Neuronal stem cell (in vitro differentiated cells): Measurements from ENCODE around the gene RECQL5.

Experiments used
- DNase-seq: peaks from one replicate; pipeline ENCODE4 v3.0.0-alpha.2; 2013; ENCODE audit warnings: low spot score
- H2AFZ ChIP-seq: one replicate; pipeline ENCODE4 v1.6.1; 2013; ENCODE audit warnings: mild to moderate bottlenecking, low read length, inconsistent platforms
- H2AK5ac ChIP-seq: 2 replicates; pipeline ENCODE4 v1.6.1; 2013; ENCODE audit warnings: low read depth, mild to moderate bottlenecking, inconsistent platforms, low read length, moderate library complexity, mixed read lengths
- H2BK120ac ChIP-seq: 2 replicates; pipeline ENCODE4 v1.6.1; 2013; ENCODE audit warnings: low read depth, mild to moderate bottlenecking, inconsistent platforms, low read length, moderate library complexity, mixed read lengths
- H2BK12ac ChIP-seq: one replicate; pipeline ENCODE4 v1.6.1; 2013; ENCODE audit warnings: low read length, inconsistent platforms
- H2BK15ac ChIP-seq: 2 replicates; pipeline ENCODE4 v1.6.1; 2013; ENCODE audit warnings: mild to moderate bottlenecking, low read length, inconsistent platforms, mixed read lengths
- H2BK5ac ChIP-seq: one replicate; pipeline ENCODE4 v1.6.1; 2013; ENCODE audit warnings: inconsistent platforms, mild to moderate bottlenecking, low read length, moderate library complexity
- H3K14ac ChIP-seq: one replicate; pipeline ENCODE4 v1.6.1; 2013; ENCODE audit warnings: low read length, inconsistent platforms
- H3K18ac ChIP-seq: 2 replicates; pipeline ENCODE4 v1.6.1; 2013; ENCODE audit warnings: low read length, inconsistent platforms
- H3K23ac ChIP-seq: 2 replicates; pipeline ENCODE4 v1.6.1; 2013; ENCODE audit warnings: low read depth, mild to moderate bottlenecking, mixed read lengths, low read length, inconsistent platforms; ENCODE audit not compliant: poor library complexity
- H3K27ac ChIP-seq: replicated peaks from 3 replicates; pipeline ENCODE4 v1.5.1; 2013; ENCODE audit warnings: low read length, inconsistent platforms
- H3K27me3 ChIP-seq, 3 experiments: 2 replicates each; pipeline ENCODE4 v1.6.1; 2013; ENCODE audit warnings: low read length in 3 of 3, mild to moderate bottlenecking in 2 of 3, inconsistent platforms in 1 of 3, low read depth in 1 of 3, mixed read lengths in 1 of 3, moderate library complexity in 1 of 3; ENCODE audit not compliant: control insufficient read depth in 3 of 3, insufficient read depth in 3 of 3
- H3K36me3 ChIP-seq, 2 donors: replicated peaks in 1 of 2; 2 replicates each; pipeline ENCODE4 v1.6.1; 2013; ENCODE audit warnings: low read length in 2 of 2; ENCODE audit not compliant: control insufficient read depth in 2 of 2, insufficient read depth in 2 of 2
- H3K4ac ChIP-seq: 2 replicates; pipeline ENCODE4 v1.6.1; 2013; ENCODE audit warnings: inconsistent platforms, mild to moderate bottlenecking, low read length, moderate library complexity
- H3K4me1 ChIP-seq, 2 donors: 1 replicate in 1 of 2; 2 replicates in 1 of 2; pipeline ENCODE4 v1.6.1; 2013; ENCODE audit warnings: low read length in 2 of 2, low read depth in 1 of 2; ENCODE audit not compliant: control insufficient read depth in 2 of 2, insufficient read depth in 1 of 2
- H3K4me2 ChIP-seq: one replicate; pipeline ENCODE4 v1.6.1; 2013; ENCODE audit warnings: mild to moderate bottlenecking, low read length, inconsistent platforms; ENCODE audit not compliant: insufficient read depth, poor library complexity, severe bottlenecking
- H3K4me3 ChIP-seq, 2 donors: 2 replicates each; pipeline ENCODE4 v1.5.1; 2013; ENCODE audit warnings: low read length in 2 of 2, mild to moderate bottlenecking in 2 of 2, inconsistent platforms in 1 of 2, moderate library complexity in 1 of 2
- H3K79me1 ChIP-seq: one replicate; pipeline ENCODE4 v1.6.1; 2013; ENCODE audit warnings: low read depth, mild to moderate bottlenecking, inconsistent platforms, low read length, moderate library complexity
- H3K9ac ChIP-seq: one replicate; pipeline ENCODE4 v1.6.1; 2013; ENCODE audit warnings: mild to moderate bottlenecking, low read depth, low read length, inconsistent platforms; ENCODE audit not compliant: poor library complexity
- H3K9me3 ChIP-seq, 2 donors: replicated peaks in 1 of 2; 2 replicates each; pipeline versions ENCODE3 to v1.6.1; 2013; ENCODE audit warnings: low read length in 2 of 2, mild to moderate bottlenecking in 2 of 2, inconsistent platforms in 1 of 2, low read depth in 1 of 2, mixed read lengths in 1 of 2, moderate library complexity in 1 of 2; ENCODE audit not compliant: control insufficient read depth in 2 of 2, insufficient read depth in 1 of 2
- H4K8ac ChIP-seq: one replicate; pipeline ENCODE4 v1.6.1; 2013; ENCODE audit warnings: low read depth, mild to moderate bottlenecking, inconsistent platforms, low read length, moderate library complexity
- H4K91ac ChIP-seq: one replicate; pipeline ENCODE4 v1.6.1; 2013; ENCODE audit warnings: low read length, low read depth, mild to moderate bottlenecking, inconsistent platforms; ENCODE audit not compliant: poor library complexity
- WGBS, 2 donors: extraction: QIAGEN DNeasy Blood & Tissue Kit; methylation state at CpG; one replicate each; pipeline ENCODE4 v1.1.7; 2013; ENCODE audit warnings: missing lambda C conversion rate in 2 of 2, mixed read lengths in 1 of 2; ENCODE audit not compliant: insufficient read length in 2 of 2, insufficient replicate concordance in 1 of 2; ENCODE audit errors: extremely low coverage in 2 of 2; 5-methylcytosine and 5-hydroxymethylcytosine counted together

RECQL5 gene

GRCh38 chr17:75680431-75680830 is 13.5 kb upstream of the RECQL5 start:
- no peaks in the 10 kb centered on the region for H3K79me1 ChIP-seq
- H3K4me2 ChIP-seq = no peak overlapping the region
- H2BK15ac ChIP-seq = no peak overlapping the region
- H3K14ac ChIP-seq = no peak overlapping the region
- no peak overlapping the region for H2BK12ac ChIP-seq
- no peak overlapping the region for H3K27ac ChIP-seq
- H2BK5ac ChIP-seq = no peak overlapping the region
- no peak overlapping the region for H2BK120ac ChIP-seq
- peaks cover 15 to 80% of the 10 kb centered on the region in 2 donors for H3K36me3 ChIP-seq
- no peak overlapping the region for H4K8ac ChIP-seq
- no peak overlapping the region for H4K91ac ChIP-seq
- H3K4me1 ChIP-seq = peaks cover 0 to 4% of the 10 kb centered on the region in 2 donors
- H2AFZ ChIP-seq = no peak overlapping the region
- H3K4ac ChIP-seq = no peak overlapping the region
- no peaks in the 10 kb centered on the region for H3K27me3 ChIP-seq
- no peak overlapping the region for H3K9ac ChIP-seq
- H3K9me3 ChIP-seq = no peaks in the 10 kb centered on the region
- H3K4me3 ChIP-seq = no peak overlapping the region
- no CpG with 5 or more reads among the region's 10 CpGs for WGBS, 2 donors
- H3K18ac ChIP-seq = no peak overlapping the region
- H3K23ac ChIP-seq = no peak overlapping the region
- H2AK5ac ChIP-seq = no peak overlapping the region
- DNase-seq = no peak

DNA sequence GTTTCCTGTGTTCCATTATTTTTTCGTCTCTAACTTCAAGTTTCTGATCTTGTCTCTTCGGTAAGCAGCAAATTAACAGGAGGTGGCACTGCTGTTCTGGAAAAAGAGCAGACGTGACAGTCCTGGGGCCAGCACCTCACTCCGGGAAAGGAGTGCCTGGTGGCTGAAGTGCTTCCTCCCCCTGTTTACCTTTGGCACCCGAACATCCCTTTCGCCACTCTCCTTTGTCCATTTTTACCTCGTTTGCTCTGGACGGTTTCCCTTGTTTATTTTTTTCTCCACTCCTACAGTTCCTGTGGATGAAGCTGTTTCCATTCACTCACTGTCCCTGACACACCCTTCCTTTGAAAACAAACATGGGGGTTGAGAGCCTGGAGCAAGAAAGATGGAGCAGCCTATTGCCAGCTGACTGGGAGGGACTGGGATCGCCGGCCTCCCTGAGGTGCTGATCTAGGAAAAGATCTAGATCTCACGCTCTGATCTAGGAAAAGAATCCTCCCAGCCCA is 12.8 kb upstream of the RECQL5 start:
- no peaks in the 10 kb centered on the region for H3K79me1 ChIP-seq
- H3K18ac ChIP-seq = no peak overlapping the region
- H2BK5ac ChIP-seq = no peak overlapping the region
- no peak overlapping the region for H3K27ac ChIP-seq
- peaks cover 0 to 1% of the 10 kb centered on the region in 2 donors for H3K4me1 ChIP-seq
- no peak overlapping the region for H2AK5ac ChIP-seq
- H3K4me3 ChIP-seq = no peak overlapping the region
- no peak for DNase-seq
- H3K4ac ChIP-seq = no peak overlapping the region
- no peak overlapping the region for H2BK15ac ChIP-seq
- peaks cover 13 to 74% of the 10 kb centered on the region in 2 donors for H3K36me3 ChIP-seq
- no peak overlapping the region for H2BK120ac ChIP-seq
- H3K9ac ChIP-seq = no peak overlapping the region
- H3K23ac ChIP-seq = no peak overlapping the region
- H4K8ac ChIP-seq = no peak overlapping the region
- no peak overlapping the region for H2AFZ ChIP-seq
- no peak overlapping the region for H4K91ac ChIP-seq
- WGBS, 2 donors = no CpG with 5 or more reads among the region's 11 CpGs
- H3K27me3 ChIP-seq = no peaks in the 10 kb centered on the region
- no peak overlapping the region for H2BK12ac ChIP-seq
- H3K4me2 ChIP-seq = no peak overlapping the region
- H3K9me3 ChIP-seq = no peaks in the 10 kb centered on the region
- H3K14ac ChIP-seq = no peak overlapping the region

GRCh38 chr17:75676461-75676860 is 9.5 kb upstream of the RECQL5 start:
- Histone ChIP-seq H2AK5ac (no peak overlapping the region), H2BK5ac (no peak overlapping the region), H3K9ac (no peak overlapping the region), H2BK120ac (no peak overlapping the region), H2BK12ac (no peak overlapping the region), H2AFZ (no peak overlapping the region), H3K4me1 (no peaks in the 10 kb centered on the region), H3K23ac (no peak overlapping the region), H3K4me3 (no peak overlapping the region), H3K18ac (no peak overlapping the region), H3K27me3 (no peaks in the 10 kb centered on the region), H4K8ac (no peak overlapping the region), H3K4ac (no peak overlapping the region), H4K91ac (no peak overlapping the region), H3K36me3 (peaks cover 25 to 80% of the 10 kb centered on the region in 2 donors), H3K14ac (no peak overlapping the region), H2BK15ac (no peak overlapping the region), H3K4me2 (no peak overlapping the region), H3K79me1 (no peaks in the 10 kb centered on the region), H3K27ac (no peak overlapping the region), H3K9me3 (no peaks in the 10 kb centered on the region)
- DNase-seq = no peak
- no CpG with 5 or more reads among the region's 3 CpGs for WGBS, 2 donors

DNA sequence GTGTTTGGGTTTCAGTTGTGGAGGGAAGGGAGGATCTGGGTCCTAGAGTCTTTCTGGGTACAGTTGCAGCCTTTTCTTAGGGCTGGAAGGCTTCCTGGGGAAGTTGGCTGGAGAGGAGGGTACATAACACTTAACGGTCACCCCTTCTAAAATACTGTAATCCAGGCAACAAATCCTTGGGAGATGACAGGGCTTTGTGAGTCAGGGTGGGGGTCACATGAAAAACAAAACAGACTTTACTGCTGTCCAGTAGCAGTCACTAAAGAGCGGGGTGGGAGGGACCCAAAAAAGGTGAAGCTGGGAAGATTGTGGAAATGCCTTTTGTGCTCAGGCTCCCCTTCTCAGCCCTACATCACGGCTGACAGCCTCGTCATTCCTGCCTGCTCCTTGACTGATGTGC is 6.5 kb upstream of the RECQL5 start:
- Histone ChIP-seq H3K4ac (no peak overlapping the region), H2BK15ac (no peak overlapping the region), H3K4me2 (no peak overlapping the region), H3K9ac (no peak overlapping the region), H2BK120ac (no peak overlapping the region), H3K27me3 (no peaks in the 10 kb centered on the region), H4K8ac (no peak overlapping the region), H3K18ac (no peak overlapping the region), H2BK5ac (no peak overlapping the region), H3K14ac (no peak overlapping the region), H3K4me3 (no peak overlapping the region), H4K91ac (no peak overlapping the region), H3K23ac (no peak overlapping the region), H3K36me3 (peaks cover 24 to 82% of the 10 kb centered on the region in 2 donors), H3K4me1 (peaks cover 0 to under 1% of the 10 kb centered on the region in 2 donors), H2AK5ac (no peak overlapping the region), H2AFZ (no peak overlapping the region), H3K27ac (no peak overlapping the region), H3K9me3 (no peaks in the 10 kb centered on the region), H3K79me1 (peaks cover 5% of the 10 kb centered on the region), H2BK12ac (no peak overlapping the region)
- WGBS, 2 donors = no CpG with 5 or more reads among the region's 4 CpGs
- no peak for DNase-seq
